ENCODE measurements around the gene C1QB.
A peak's percentile ranks its signal among the peaks of the same experiment; 100 is the strongest.
"Not testable (repeated sequence)": the region's sequence is repeated elsewhere in the genome, so short reads cannot be mapped to it uniquely, and the experiment has no call there.

C1QB gene

GRCh38 chr1:22654692-22655091 is 1.7 kb downstream of the C1QB start:
- in situ Hi-C loops (cut with HindIII; ENCODE audit: low pct_ligation_motif_present, low pct_unique_long_range_greater_than_20kb, low sequenced_read_pairs) = no loop called here
- DNase-seq = no peak

GRCh38 chr1:22658385-22659163 is 5.5 kb downstream of the C1QB start:
- in situ Hi-C loops (cut with HindIII; ENCODE audit: low pct_ligation_motif_present, low pct_unique_long_range_greater_than_20kb, low sequenced_read_pairs) = no loop called here
- DNase-seq = no peak

GRCh38 chr1:22660716-22661241 is 7.7 kb downstream of the C1QB start:
- in situ Hi-C loops (cut with HindIII; ENCODE audit: low pct_ligation_motif_present, low pct_unique_long_range_greater_than_20kb, low sequenced_read_pairs) = no loop called here
- DNase-seq = no peak

- in situ Hi-C loops (cut with HindIII; ENCODE audit: low pct_ligation_motif_present, low pct_unique_long_range_greater_than_20kb, low sequenced_read_pairs) = no loop called here
- DNase-seq = no peak
Measured at GRCh38 chr1:22661880-22662279, 8.8 kb downstream of the C1QB start.

- in situ Hi-C loops (cut with HindIII; ENCODE audit: low pct_ligation_motif_present, low pct_unique_long_range_greater_than_20kb, low sequenced_read_pairs) = no loop called here
- DNase-seq = peak; percentile 42
Measured at GRCh38 chr1:22662318-22662717, 9.3 kb downstream of the C1QB start.

- in situ Hi-C loops (cut with HindIII; ENCODE audit: low pct_ligation_motif_present, low pct_unique_long_range_greater_than_20kb, low sequenced_read_pairs) = no loop called here
- no peak for DNase-seq
Measured at GRCh38 chr1:22662986-22663408, 10.0 kb downstream of the C1QB start.

GRCh38 chr1:22665752-22666151 is 12.7 kb downstream of the C1QB start:
- DNase-seq = peak; percentile 38
- in situ Hi-C loops (cut with HindIII; ENCODE audit: low pct_ligation_motif_present, low pct_unique_long_range_greater_than_20kb, low sequenced_read_pairs) = no loop called here

- in situ Hi-C loops (cut with HindIII; ENCODE audit: low pct_ligation_motif_present, low pct_unique_long_range_greater_than_20kb, low sequenced_read_pairs) = no loop called here
- no peak for DNase-seq
Measured at GRCh38 chr1:22666412-22666811, 13.4 kb downstream of the C1QB start.

- DNase-seq; in situ Hi-C loops (cut with HindIII; ENCODE audit: low pct_ligation_motif_present, low pct_unique_long_range_greater_than_20kb, low sequenced_read_pairs): not testable (repeated sequence)
Measured at GRCh38 chr1:22668840-22669239, 15.8 kb downstream of the C1QB start.

GRCh38 chr1:22670352-22670975 is 17.4 kb downstream of the C1QB start:
- DNase-seq = no peak
- in situ Hi-C loops (cut with HindIII; ENCODE audit: low pct_ligation_motif_present, low pct_unique_long_range_greater_than_20kb, low sequenced_read_pairs) = no loop called here

- no peak for DNase-seq
- in situ Hi-C loops (cut with HindIII; ENCODE audit: low pct_ligation_motif_present, low pct_unique_long_range_greater_than_20kb, low sequenced_read_pairs) = no loop called here
Measured at GRCh38 chr1:22671999-22672398, 19.0 kb downstream of the C1QB start.

- DNase-seq = peak; percentile 57
- in situ Hi-C loops (cut with HindIII; ENCODE audit: low pct_ligation_motif_present, low pct_unique_long_range_greater_than_20kb, low sequenced_read_pairs) = no loop called here
Measured at GRCh38 chr1:22673486-22674409, 20.7 kb downstream of the C1QB start.

- no peak for DNase-seq
- in situ Hi-C loops (cut with HindIII; ENCODE audit: low pct_ligation_motif_present, low pct_unique_long_range_greater_than_20kb, low sequenced_read_pairs) = no loop called here
Measured at GRCh38 chr1:22674410-22674749, 21.3 kb downstream of the C1QB start.

GRCh38 chr1:22676151-22676550 is 23.1 kb downstream of the C1QB start:
- in situ Hi-C loops (cut with HindIII; ENCODE audit: low pct_ligation_motif_present, low pct_unique_long_range_greater_than_20kb, low sequenced_read_pairs); DNase-seq: not testable (repeated sequence)

- DNase-seq = no peak
- in situ Hi-C loops (cut with HindIII; ENCODE audit: low pct_ligation_motif_present, low pct_unique_long_range_greater_than_20kb, low sequenced_read_pairs) = no loop called here
Measured at GRCh38 chr1:22676916-22677583, 24.0 kb downstream of the C1QB start.

GRCh38 chr1:22677931-22678896 is 25.2 kb downstream of the C1QB start:
- in situ Hi-C loops (cut with HindIII; ENCODE audit: low pct_ligation_motif_present, low pct_unique_long_range_greater_than_20kb, low sequenced_read_pairs) = no loop called here
- DNase-seq = no peak

- in situ Hi-C loops (cut with HindIII; ENCODE audit: low pct_ligation_motif_present, low pct_unique_long_range_greater_than_20kb, low sequenced_read_pairs) = no loop called here
- DNase-seq = no peak
Measured at GRCh38 chr1:22680726-22681125, 27.7 kb downstream of the C1QB start.

Measured in ACHN (cell line).